ENCODE data around the gene ZNF184.

GRCh38 chr6:27512525-27512924, 39.6 kb upstream of the ZNF184 start:
- TF ChIP-seq CTCF (conservative IDR thresholded peaks at IDR 0.05; ENCODE audit: low read length) (no peak), EZH2phosphoT487 (IDR thresholded peaks at IDR 0.05; ENCODE audit: borderline replicate concordance, low read depth, low read length) (no peak)

Measured in OCI-LY7 (cell line).